GM18861 (cell line): ENCODE data around the gene OR1F1.
"Not testable (repeated sequence)": the region's sequence is repeated elsewhere in the genome, so short reads cannot be mapped to it uniquely, and the experiment has no call there.

Experiments
- ATAC-seq: cut with Tn5 transposase; IDR thresholded peaks from one replicate; pipeline ENCODE4 v1.9.1; 2021; ENCODE audit not compliant: unreplicated experiment

Gene OR1F1

DNA sequence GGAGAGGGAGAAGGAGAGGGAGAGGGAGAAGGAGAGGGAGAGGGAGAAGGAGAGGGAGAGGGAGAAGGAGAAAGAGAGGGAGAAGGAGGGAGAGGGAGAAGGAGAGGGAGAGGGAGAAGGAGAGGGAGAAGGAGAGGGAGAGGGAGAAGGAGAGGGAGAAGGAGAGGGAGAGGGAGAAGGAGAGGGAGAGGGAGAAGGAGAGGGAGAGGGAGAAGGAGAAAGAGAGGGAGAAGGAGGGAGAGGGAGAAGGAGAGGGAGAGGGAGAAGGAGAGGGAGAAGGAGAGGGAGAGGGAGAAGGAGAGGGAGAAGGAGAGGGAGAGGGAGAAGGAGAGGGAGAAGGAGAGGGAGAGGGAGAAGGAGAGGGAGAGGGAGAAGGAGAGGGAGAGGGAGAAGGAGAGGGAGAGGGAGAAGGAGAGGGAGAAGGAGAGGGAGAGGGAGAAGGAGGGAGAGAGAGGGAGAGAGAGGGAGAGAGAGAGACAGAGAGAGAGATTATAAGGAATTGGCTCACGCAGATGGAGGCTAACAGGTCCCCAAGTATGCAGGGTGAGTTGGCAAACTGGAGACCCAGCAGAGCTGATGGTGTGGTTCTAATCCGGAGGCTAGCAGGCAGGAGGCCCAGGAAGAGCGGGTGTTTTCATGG, 9.8 kb downstream of the OR1F1 start:
- not testable (repeated sequence) for ATAC-seq

DNA sequence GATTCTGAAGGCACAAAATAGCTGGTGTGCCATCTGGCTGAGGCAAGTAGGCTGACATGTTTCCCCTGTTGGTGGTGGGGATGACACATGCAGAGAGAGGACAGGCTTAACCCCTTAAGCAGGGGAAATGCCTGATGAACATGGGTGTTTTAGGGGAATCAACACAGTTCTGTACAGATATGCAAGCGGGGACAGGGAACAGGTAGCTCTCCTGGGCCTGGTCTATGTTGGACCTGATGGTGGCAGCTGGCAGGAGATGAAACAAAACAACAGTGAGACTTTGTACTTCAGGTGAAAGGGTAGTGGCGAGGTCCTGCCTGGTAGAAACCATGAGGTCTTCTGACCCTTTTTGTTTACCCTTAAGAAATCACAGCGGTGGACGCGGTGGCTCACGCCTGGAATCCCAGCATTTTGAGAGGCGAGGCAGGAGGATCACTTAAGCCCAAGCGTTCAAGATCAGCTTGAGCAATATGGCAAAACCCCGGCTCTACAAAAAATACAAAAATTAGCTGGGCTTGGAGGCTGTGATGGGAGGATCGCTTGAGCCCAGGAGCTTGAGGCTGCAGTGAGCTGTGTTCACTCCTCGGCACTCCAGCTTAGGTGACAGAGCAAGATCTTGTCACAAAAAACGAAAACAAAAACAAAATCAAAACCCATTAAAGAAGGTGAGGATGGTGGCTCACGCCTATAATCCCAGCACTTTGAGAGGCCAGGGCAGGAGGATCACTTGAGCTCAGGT, 10.5 kb downstream of the OR1F1 start:
- no peak for ATAC-seq

DNA sequence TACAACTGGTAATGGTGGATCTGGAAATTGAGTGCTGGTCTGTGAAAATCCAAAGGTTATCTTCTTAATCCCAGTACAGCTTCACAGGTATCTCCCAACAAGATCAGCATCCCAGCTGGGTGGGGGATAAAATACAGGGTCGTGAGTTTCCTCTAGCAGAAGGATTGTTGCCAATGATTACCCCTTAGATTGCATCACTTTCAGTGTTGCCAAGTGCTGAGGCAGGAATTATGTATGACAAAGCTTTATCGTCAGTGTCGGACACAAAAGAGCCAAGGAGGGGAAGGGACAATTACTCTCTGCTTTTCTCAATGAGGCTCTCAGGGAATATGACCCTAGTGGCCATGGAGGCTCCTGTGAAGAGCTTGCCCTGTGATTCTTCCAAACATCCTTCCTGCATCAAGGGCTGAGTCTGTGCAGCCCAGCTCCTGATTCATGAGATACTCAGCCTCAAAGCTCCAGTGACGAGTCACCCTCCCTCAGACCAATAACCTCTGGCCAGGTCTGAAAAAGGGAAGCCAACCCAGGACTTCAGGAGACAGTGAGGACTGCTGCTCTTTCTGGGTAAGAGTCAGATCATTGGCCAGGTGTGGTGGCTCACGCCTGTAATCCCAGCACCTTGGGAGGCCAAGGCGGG, 15.0 kb downstream of the OR1F1 start:
- ATAC-seq, result no peak

DNA sequence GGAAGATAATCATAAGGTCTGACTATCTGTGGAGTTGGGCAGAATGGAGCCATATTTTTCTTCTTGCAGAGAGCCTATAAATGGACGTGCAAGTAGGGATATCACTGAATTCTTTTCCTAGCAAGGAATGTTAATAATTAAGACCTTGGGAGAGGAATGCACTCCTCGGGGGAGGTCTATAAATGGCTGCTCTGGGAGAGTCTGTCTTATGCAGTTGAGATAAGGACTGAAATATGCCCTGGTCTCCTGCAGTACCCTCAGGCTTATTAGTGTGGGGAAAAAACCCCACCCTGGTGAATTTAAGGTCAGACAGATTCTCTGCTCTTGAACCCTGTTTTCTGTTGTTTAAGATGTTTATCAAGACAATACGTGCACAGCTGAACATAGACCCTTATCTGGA, 17.9 kb downstream of the OR1F1 start:
- not testable (repeated sequence) for ATAC-seq

DNA sequence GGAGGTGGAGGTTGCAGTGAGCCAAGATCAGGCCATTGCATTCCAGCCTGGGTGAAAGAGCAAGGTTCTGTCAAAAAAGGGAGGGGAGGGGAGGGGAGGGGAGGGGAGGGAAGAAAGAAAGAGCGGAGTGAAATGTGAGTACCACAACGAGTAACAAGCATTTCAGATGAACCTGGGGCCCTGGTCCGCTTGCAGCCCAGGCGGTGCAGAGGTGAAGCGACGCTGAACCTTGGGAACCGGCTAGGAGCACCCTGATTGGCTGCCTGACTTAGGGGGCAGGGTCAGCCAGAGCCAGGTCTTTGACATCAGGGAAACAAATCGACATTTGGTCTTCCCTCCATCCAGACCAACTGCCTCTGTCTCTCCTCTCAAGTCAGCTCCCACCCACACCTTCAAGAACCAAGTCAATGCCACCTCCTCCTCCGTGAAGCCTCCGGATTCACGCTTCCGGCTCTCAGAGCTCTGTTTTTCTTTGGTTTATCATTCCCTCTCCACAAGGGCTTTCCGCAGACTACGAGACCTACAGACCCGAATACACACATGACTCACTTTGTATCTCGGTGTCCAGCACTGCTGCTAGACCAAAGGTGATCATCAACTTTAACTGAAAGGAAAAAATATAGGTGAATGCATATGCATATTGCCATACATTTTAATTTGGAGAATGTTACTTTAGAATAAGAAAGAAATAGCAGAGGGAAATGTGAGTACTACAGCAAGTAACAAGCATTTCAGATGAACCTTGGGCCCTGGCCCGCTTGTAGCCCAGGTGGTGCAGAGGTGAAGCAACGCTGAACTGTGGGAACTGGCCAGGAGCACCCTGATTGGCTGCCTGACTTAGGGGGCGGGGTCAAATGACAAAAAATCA, 19.3 kb downstream of the OR1F1 start:
- ATAC-seq, result no peak

DNA sequence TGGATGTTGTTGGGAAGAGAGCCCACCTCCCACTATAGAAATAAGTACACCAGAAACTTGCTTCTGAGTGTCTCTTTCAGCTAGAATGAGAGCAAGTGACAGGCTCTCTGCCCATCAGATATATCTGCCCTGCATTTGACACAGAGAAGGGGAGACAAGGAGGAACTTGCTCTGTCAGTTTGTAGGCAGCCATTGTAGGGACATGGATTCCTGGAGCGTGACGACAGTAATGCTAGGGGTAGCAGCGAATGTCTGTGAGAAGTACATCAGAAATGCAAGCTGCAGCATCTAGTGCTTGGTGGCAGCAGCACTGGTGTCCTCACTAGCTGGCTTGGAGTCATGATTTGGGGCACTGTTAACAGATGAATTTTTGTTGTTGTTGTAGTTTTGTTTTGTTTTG, 24.0 kb downstream of the OR1F1 start:
- no peak for ATAC-seq

DNA sequence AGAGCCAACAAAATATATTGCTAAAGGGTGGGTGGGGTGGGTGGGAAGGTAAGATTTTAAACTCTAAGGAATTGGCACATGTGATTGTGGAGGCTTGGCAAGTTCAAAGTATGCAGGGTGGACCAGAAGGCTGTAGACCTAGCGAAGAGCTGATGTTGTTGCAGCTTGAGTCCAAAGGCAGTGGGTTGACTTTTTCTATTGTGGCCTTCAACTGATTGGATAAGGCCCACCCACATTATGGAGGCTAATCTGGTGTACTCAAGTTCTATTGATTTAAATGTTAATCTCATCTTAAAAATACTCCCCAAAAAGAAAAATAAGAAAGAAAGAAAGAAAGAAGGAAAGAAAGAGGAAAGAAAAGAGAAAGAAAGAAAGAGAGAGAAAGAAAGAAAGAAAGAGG, 24.6 kb downstream of the OR1F1 start:
- no peak for ATAC-seq

DNA sequence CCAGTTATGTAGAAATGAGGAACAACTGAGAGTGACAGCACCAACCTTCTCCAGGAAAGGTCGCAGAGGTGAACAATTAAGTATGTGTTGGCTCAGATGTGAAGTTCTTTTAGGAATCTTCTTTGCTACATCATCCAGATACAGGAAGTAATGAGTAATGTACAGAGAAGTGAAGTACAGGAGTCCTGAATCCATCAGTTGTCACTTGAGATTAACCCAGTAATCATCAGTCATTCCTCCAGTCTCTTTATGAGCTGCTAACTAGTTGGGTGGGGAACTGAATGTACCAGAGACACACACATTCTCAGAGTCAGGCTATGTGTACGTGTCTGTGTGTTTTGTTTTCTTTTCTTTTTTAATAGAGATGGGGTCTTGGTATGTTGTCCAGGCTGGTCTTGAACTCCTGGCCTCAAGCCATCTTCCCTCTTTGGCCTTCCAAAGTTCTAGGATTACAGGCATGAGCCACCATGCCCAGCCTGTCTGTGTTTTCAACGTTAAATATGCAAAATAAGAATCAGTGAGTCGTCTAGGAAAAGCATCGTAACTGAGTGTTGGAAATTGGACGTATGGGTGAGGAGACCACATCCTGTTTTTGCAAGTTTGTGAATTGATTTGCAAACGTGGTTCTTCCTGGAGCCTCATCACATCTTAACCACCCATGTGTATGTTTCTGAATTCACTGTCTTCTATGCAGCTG, 27.0 kb downstream of the OR1F1 start:
- ATAC-seq, result no peak

DNA sequence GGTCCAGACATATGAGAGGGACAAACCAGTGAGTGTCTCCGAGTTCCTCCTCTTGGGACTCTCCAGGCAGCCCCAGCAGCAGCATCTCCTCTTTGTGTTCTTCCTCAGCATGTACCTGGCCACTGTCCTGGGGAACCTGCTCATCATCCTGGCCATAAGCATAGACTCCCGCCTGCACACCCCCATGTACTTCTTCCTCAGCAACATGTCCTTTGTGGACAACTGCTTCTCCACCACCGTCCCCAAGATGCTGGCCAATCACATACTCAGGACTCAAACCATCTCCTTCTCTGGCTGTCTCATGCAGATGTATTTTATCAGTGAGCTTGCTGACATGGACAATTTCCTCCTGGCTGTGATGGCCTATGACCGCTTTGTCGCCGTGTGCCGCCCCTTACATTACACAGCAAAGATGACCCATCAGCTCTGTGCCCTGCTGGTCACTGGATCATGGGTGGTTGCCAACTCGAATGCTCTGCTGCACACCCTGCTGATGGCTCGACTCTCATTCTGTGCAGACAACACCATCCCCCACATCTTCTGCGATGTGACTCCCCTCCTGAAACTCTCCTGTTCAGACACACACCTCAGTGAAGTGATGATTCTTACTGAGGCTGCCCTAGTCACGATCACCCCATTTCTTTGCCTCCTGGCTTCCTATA, 27.7 kb downstream of the OR1F1 start:
- no peak for ATAC-seq

DNA sequence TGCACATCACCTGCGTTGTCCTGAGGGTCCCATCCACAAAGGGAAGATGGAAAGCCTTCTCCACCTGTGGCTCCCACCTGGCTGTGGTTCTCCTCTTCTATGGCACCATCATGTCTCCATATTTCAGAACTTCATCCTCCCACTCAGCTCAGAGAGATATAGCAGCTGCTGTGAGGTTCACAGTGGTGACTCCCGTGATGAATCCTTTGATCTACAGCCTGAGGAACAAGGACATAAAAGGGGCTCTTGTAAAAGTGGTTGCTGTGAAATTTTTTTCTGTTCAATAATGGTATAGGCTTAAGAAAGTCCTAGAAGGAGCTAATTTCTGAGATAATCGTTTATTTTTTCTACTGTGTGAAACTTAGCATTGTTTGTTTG, 28.2 kb downstream of the OR1F1 start:
- no peak for ATAC-seq

DNA sequence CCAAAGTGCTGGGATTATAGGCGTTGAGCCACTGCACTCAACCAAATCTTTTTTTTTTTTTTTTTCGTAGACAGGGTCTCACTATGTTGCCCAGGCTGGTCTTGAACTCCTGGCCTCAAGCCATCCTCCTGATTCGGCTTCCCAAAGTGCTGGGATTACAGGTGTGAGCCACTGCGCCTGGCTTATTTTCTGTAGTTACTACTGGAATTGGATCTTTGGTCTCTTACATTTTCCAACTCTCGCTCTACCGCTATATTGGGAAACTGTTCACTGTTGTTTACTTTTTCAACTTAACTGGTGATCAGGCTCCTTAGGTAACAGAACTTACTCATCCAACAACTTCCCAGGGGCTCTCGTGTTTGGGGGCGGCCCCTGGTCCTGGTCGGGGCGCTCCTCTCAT, 32.8 kb downstream of the OR1F1 start:
- ATAC-seq, result no peak

DNA sequence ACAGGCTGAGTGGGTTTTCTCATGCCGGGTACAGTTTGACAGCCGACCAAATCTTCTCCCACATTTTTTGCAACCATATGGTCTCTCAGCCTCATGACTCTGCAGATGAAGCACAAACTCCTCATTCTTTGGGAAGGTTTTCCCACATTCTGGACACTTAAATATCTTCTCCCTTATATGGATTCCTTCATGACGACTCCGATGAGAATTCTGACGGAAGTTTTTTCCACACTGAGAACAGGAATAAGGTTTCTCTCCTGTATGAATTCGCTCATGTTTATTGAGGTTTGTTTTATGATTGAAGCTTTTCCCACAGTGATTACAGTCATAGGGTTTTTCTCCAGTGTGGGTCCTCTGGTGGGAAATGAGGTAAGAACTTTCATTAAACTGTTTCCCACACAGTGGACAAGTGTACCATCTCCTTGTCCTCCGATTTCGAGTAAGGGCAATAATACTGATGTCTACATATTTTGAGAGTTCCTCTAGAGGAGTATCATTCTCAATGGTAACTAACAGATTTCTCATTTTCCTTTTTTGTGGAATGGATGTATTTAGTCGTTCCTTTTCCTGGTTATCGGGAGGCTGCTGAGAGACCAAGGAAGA, 36.0 kb downstream of the OR1F1 start:
- no peak for ATAC-seq

DNA sequence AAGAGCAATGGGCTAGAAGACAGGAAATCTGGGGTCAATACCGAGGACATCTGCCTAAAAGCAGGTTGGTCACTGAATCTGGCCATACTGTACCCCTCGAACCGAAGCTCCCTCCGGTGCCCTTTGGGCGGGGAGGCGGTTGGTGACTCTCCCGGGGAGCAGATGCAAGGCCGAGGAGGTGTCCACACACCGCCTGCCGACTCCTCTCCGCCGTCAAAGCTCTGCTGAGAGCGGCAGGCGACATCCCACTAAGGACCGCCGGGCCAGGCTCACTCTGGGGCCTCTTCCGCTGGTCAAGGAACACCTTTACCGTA, 46.5 kb downstream of the OR1F1 start:
- ATAC-seq, result no peak

DNA sequence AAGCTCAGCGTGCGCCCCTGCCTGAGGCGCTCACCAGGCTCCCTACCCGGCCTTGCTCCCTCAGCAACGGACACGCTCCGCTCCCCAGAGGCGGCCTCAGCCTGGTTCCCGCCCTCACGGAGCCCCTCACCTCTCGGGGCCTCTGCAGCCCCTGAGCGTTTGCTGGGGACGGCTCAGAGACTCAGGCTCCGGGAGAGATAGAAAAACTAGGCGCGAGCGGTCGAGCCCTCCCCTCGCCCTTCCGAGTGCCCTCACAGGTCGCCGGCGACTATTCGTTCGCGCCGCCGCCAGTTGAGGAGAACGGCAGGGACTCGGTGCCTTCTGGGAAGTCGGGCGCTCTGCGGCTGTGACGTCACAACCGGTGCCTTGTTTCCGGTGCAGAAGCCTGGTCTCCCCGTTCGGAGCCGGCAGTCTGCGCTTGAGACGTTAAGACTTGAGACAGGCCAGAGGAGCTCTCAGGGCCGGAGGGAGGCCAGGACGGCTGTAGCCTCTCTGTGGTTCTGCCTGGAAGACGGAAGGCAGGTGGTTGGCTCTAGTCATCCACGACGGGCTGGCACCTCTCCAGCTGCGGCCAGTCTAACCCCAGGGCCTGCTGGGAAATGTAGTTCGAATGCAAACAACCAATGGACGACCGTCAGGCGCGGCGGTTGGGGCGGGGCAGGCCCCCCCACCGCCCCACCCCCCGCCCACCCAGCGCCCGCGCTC, 47.0 kb downstream of the OR1F1 start, which contains the start of gene ZNF200:
Gene ZNF200 (minus strand): TSS at position 302 of the 705 bp plus-strand sequence. CDS start 1,403 bp downstream, outside the sequence.
- ATAC-seq, result peak; percentile 74

DNA sequence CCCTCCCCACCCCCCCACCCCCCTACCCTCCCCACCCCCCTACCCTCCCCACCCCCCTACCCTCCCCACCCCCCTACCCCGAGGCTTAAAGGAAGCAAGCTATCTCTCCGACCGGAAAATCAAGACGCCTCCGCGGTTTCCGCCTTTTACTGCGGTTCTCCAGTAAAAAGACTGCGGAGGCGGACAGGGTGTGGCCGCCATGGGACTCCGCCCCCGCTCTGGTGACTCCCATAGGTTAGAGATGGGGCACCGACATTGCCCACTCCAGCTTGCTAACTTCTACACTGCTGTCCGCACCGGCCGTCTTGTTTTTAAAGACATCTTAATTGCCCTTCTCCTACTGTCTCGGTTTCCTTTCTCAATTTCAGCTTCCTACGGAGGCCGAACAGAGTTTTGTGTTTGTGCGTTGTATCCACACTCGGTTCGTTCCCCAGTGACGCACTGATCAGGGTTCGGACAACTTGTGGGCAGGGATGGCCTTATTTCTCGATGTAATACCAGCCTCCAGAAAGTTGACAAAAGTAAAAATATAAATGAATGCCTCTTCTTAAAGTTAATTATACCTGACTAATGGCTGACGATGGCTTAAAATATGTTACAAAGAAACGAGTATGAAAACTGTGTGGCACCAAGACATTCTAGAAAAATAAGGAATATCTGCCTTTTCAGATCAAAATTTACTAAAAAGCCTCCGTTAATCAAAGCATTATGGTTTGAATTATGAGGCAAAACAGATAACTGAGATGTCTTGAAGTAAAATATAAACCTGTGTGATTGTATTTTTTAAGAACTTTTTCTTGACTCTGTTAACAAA, 48.1 kb downstream of the OR1F1 start:
- no peak for ATAC-seq

DNA sequence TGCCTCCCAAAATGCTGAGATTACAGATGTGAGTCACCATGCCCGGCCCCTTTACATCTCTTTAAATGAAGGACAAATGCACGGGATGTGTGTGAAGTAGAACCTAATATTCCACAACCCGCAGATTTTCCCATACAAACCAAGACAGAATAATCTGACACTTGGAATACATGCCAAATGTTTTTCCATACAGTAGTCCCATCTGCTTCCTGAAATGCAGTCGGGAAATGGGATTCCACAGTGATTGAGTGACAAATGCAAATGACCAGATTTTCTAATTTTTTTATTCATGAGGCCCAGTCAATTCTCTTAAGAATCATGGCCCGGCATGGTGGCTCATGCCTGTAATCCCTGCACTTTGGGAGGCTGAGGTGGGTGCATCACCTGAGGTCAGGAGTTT, 53.8 kb downstream of the OR1F1 start:
- no peak for ATAC-seq

DNA sequence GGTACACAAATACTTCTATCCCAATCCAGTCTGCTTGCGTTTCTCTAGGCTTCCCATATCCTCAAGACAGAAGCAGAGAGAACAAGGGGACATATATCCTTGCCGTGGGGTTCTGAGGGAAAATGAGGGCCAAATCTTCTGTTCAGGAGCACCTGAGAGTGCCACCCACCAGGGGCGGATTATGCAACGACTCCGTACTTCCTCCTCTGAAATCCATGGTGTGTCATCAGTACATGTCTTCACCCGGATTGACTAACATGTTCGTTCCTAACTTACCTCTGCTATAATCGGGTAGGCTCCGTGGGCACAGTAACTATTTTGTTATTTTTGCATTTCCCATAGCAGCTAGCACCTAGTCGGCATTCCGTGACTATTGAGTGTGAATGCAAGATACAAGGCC, 54.7 kb downstream of the OR1F1 start:
- ATAC-seq, result no peak

DNA sequence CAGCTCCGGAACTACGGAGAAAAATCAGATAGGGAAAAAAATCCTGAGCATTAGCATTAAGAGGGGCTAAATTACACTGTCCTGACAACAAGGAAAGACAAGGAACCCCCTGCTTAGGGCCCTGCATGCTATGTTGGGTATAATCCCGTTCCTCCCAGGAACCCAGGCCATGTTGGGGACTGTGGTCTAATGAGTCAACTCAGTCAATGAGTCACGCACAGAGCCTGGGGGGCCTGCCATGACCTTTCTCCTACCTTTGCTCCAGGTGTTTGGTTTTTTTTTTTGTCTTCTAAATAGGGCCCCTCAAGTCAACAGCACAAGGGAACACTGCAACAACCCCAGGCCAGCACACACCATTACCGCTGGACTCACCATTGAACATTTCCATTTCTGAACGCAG, 55.9 kb downstream of the OR1F1 start:
- ATAC-seq, result no peak

DNA sequence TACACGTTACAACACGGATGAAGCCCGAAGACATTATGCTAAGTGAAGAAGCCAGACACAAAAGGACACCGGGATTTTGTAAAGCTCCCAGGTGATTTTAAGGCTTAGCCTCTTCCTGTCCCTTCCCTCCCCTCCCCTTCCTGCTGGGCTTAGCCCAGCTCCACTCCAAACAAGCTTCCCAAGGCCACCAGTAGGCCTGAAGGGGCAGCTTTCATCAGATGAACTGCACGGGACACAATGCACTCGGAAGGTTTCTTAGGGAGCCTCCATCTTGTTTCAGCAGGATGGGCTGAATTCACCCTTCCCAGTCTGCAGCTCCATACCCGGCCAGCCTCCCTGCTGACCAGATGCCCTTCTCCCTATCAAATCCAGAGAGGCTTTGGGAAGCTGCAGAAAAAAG, 58.0 kb downstream of the OR1F1 start:
- no peak for ATAC-seq
